Measurements from ENCODE around the gene HIPK4. TPM values are rescaled to one million over a fixed set of nuclear protein-coding genes. Genes with fewer than 3 reads are reported as not detected.

Gene HIPK4
- total RNA-seq, 1 experiment from 2014 or later = 0.15 TPM

DNA sequence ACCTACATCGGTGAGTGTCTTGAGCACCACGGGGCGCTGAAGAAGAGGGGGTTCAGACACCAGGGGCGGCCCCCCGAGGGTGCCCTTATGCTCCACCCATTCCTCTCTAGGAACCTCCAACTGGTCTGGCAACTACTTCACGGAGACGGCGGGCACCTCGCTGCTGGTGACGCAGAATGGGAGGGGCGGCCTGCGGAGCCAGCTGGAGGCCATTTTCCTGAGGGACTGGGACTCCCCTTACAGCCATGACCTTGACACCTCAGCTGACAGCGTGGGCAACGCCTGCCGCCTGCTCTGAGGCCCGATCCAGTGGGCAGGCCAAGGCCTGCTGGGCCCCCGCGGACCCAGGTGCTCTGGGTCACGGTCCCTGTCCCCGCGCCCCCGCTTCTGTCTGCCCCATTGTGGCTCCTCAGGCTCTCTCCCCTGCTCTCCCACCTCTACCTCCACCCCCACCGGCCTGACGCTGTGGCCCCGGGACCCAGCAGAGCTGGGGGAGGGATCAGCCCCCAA, 12.1 kb downstream of the HIPK4 start:
- CTCF ChIA-PET = no interaction called here
- Histone ChIP-seq H3K4me3 (ENCODE audit: low read depth, low read length, poor library complexity, severe bottlenecking) (no peak overlapping the region), H3K27me3 (replicated peaks; ENCODE audit: insufficient read depth, low read depth, low read length, poor library complexity) (no peaks in the 10 kb centered on the region), H3K36me3 (ENCODE audit: insufficient read depth, low read length, poor library complexity, severe bottlenecking) (peaks cover 25% of the 10 kb centered on the region), H3K4me1 (ENCODE audit: insufficient read depth, low read length, poor library complexity, severe bottlenecking) (no peaks in the 10 kb centered on the region), H3K9me3 (ENCODE audit: low read depth, low read length, poor library complexity, severe bottlenecking) (no peaks in the 10 kb centered on the region), H3K27ac (ENCODE audit: low read depth, low read length, poor library complexity, severe bottlenecking) (no peak overlapping the region)
- BruUV-seq (replicated peaks) = TSS peak; percentile 88
- intact Hi-C loops (cut with micrococcal nuclease; ENCODE audit: unreplicated experiment) = no loop called here
- DNase-seq (ENCODE audit: low spot score) = no peak
- TF ChIP-seq EZH2 (IDR thresholded peaks at IDR 0.05; ENCODE audit: borderline replicate concordance, low read depth, low read length, poor library complexity, severe bottlenecking) = no peak
- TF ChIP-seq, protein P1, sequence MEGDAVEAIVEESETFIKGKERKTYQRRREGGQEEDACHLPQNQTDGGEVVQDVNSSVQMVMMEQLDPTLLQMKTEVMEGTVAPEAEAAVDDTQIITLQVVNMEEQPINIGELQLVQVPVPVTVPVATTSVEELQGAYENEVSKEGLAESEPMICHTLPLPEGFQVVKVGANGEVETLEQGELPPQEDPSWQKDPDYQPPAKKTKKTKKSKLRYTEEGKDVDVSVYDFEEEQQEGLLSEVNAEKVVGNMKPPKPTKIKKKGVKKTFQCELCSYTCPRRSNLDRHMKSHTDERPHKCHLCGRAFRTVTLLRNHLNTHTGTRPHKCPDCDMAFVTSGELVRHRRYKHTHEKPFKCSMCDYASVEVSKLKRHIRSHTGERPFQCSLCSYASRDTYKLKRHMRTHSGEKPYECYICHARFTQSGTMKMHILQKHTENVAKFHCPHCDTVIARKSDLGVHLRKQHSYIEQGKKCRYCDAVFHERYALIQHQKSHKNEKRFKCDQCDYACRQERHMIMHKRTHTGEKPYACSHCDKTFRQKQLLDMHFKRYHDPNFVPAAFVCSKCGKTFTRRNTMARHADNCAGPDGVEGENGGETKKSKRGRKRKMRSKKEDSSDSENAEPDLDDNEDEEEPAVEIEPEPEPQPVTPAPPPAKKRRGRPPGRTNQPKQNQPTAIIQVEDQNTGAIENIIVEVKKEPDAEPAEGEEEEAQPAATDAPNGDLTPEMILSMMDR (conservative IDR thresholded peaks at IDR 0.05; ENCODE audit: low read depth, low read length) = no peak
- POLR2A ChIA-PET (ENCODE audit: low non-redundant PET) = no interaction called here

- no peak for DNase-seq (ENCODE audit: low spot score)
- ChIA-PET CTCF (no interaction called here), POLR2A (ENCODE audit: low non-redundant PET) (no interaction called here)
- TF ChIP-seq, protein P1 (conservative IDR thresholded peaks at IDR 0.05; ENCODE audit: low read depth, low read length) = no peak
- no peak for TF ChIP-seq EZH2 (IDR thresholded peaks at IDR 0.05; ENCODE audit: borderline replicate concordance, low read depth, low read length, poor library complexity, severe bottlenecking)
- intact Hi-C loops (cut with micrococcal nuclease; ENCODE audit: unreplicated experiment) = no loop called here
- Histone ChIP-seq H3K36me3 (ENCODE audit: insufficient read depth, low read length, poor library complexity, severe bottlenecking) (peaks cover 33% of the 10 kb centered on the region), H3K4me3 (ENCODE audit: low read depth, low read length, poor library complexity, severe bottlenecking) (no peak overlapping the region), H3K9me3 (ENCODE audit: low read depth, low read length, poor library complexity, severe bottlenecking) (no peaks in the 10 kb centered on the region), H3K4me1 (ENCODE audit: insufficient read depth, low read length, poor library complexity, severe bottlenecking) (no peaks in the 10 kb centered on the region), H3K27ac (ENCODE audit: low read depth, low read length, poor library complexity, severe bottlenecking) (no peak overlapping the region), H3K27me3 (replicated peaks; ENCODE audit: insufficient read depth, low read depth, low read length, poor library complexity) (no peaks in the 10 kb centered on the region)
- BruUV-seq (replicated peaks) = no TSS peak
Measured at GRCh38 chr19:40376286-40376862, 13.6 kb downstream of the HIPK4 start.

GRCh38 chr19:40374084-40374483, 15.9 kb downstream of the HIPK4 start:
- ChIA-PET CTCF (no interaction called here), POLR2A (ENCODE audit: low non-redundant PET) (no interaction called here)
- TF ChIP-seq, protein P1 (conservative IDR thresholded peaks at IDR 0.05; ENCODE audit: low read depth, low read length) = no peak
- TF ChIP-seq EZH2 (IDR thresholded peaks at IDR 0.05; ENCODE audit: borderline replicate concordance, low read depth, low read length, poor library complexity, severe bottlenecking) = no peak
- intact Hi-C loops (cut with micrococcal nuclease; ENCODE audit: unreplicated experiment) = no loop called here
- no TSS peak for BruUV-seq (replicated peaks)
- no peak overlapping the region for H3K27ac ChIP-seq (ENCODE audit: low read depth, low read length, poor library complexity, severe bottlenecking)
- no peaks in the 10 kb centered on the region for H3K9me3 ChIP-seq (ENCODE audit: low read depth, low read length, poor library complexity, severe bottlenecking)
- no peaks in the 10 kb centered on the region for H3K27me3 ChIP-seq (replicated peaks; ENCODE audit: insufficient read depth, low read depth, low read length, poor library complexity)
- no peaks in the 10 kb centered on the region for H3K4me1 ChIP-seq (ENCODE audit: insufficient read depth, low read length, poor library complexity, severe bottlenecking)
- H3K4me3 ChIP-seq (ENCODE audit: low read depth, low read length, poor library complexity, severe bottlenecking) = no peak overlapping the region
- H3K36me3 ChIP-seq (ENCODE audit: insufficient read depth, low read length, poor library complexity, severe bottlenecking) = peaks cover 53% of the 10 kb centered on the region
- no peak for DNase-seq (ENCODE audit: low spot score)
